Karpas-422 (cell line): Measurements from ENCODE around the gene TDRD9. TPM values are rescaled to one million over a fixed set of nuclear protein-coding genes. Genes with fewer than 3 reads are reported as not detected.

Experiments
- DNase-seq: peaks from one replicate; pipeline ENCODE4 v3.0.0-alpha.2; 2015
- H2AFZ ChIP-seq: fragments of 200-600 bp; sonication (generic); 2 replicates; pipeline ENCODE4 v1.6.1; 2014; ENCODE audit warnings: antibody characterized with exemption, low read length, mixed read lengths
- H3K27ac ChIP-seq: fragments of 200-600 bp; sonication (generic); 2 replicates; pipeline ENCODE4 v1.5.1; 2014; ENCODE audit warnings: mild to moderate bottlenecking, low read length, moderate library complexity
- H3K27me3 ChIP-seq: fragments of 200-600 bp; sonication (generic); 2 replicates; pipeline ENCODE4 v1.6.1; 2014; ENCODE audit warnings: low read length, mixed read lengths
- H3K36me3 ChIP-seq: fragments of 200-600 bp; sonication (generic); 2 replicates; pipeline ENCODE4 v1.6.1; 2014; ENCODE audit warnings: low read length, mixed read lengths; ENCODE audit not compliant: insufficient read depth
- H3K4me1 ChIP-seq: fragments of 200-600 bp; sonication (generic); 2 replicates; pipeline ENCODE4 v1.6.1; 2014; ENCODE audit warnings: mild to moderate bottlenecking, low read length, mixed read lengths
- H3K4me2 ChIP-seq: fragments of 200-600 bp; sonication (generic); 2 replicates; pipeline ENCODE4 v1.6.1; 2014; ENCODE audit warnings: low read length, low read depth, mild to moderate bottlenecking; ENCODE audit not compliant: poor library complexity, severe bottlenecking
- H3K4me3 ChIP-seq: fragments of 200-600 bp; sonication (generic); 2 replicates; pipeline ENCODE4 v1.5.1; 2014; ENCODE audit warnings: mild to moderate bottlenecking, antibody characterized with exemption, low read length, mixed read lengths
- H3K79me2 ChIP-seq: fragments of 200-600 bp; sonication (generic); 2 replicates; pipeline ENCODE4 v1.6.1; 2014; ENCODE audit warnings: mild to moderate bottlenecking, low read length, mixed read lengths
- H3K9ac ChIP-seq: fragments of 200-600 bp; sonication (generic); 2 replicates; pipeline ENCODE4 v1.6.0; 2014; ENCODE audit warnings: low read length
- H3K9me2 ChIP-seq: fragments of 200-600 bp; sonication (generic), shearing (Covaris generic); replicated peaks from 2 replicates; pipeline ENCODE4 v1.6.0; 2014; ENCODE audit warnings: mild to moderate bottlenecking, low read length, moderate library complexity; ENCODE audit not compliant: insufficient read depth
- H3K9me3 ChIP-seq: fragments of 300-700, 200-600 bp; sonication (generic); 2 replicates; pipeline ENCODE4 v1.6.1; 2014; ENCODE audit warnings: low read length, mixed read lengths
- H4K20me1 ChIP-seq: fragments of 200-600 bp; sonication (generic); 2 replicates; pipeline ENCODE4 v1.6.1; 2014; ENCODE audit warnings: mild to moderate bottlenecking, antibody characterized with exemption, low read length, low read depth; ENCODE audit not compliant: insufficient read depth
- total RNA-seq: library from RNA; depleted of rRNA; stranded (reverse); fragments of >200 nt; shearing (Covaris generic); gene quantifications from 2 replicates; pipeline ENCODE4 v1.2.3, GENCODE V29; 2014; ENCODE audit warnings: low replicate concordance

TDRD9 gene
- total RNA-seq, 1 experiment from 2014 or later: not detected

- Histone ChIP-seq H3K9me3 (no peaks in the 10 kb centered on the region; the same call in 1 of the 2 replicates), H3K9ac (no peak overlapping the region), H3K27me3 (peaks cover 8% of the 10 kb centered on the region), H3K79me2 (no peaks in the 10 kb centered on the region), H2AFZ (no peak overlapping the region), H3K27ac (no peak overlapping the region), H3K9me2 (no peaks in the 10 kb centered on the region), H3K36me3 (no peaks in the 10 kb centered on the region), H3K4me3 (no peak overlapping the region), H3K4me1 (peaks cover 4% of the 10 kb centered on the region; the same call in 1 of the 2 replicates), H3K4me2 (no peak overlapping the region), H4K20me1 (no peaks in the 10 kb centered on the region)
- no peak for DNase-seq
Observed at GRCh38 chr14:104062281-104062680, 134.0 kb downstream of the TDRD9 start.

GRCh38 chr14:104064003-104064402 lies 135.7 kb downstream of the TDRD9 start:
- Histone ChIP-seq H3K4me2 (no peak overlapping the region), H3K9ac (no peak overlapping the region), H3K4me3 (no peak overlapping the region), H3K27me3 (peaks cover 8% of the 10 kb centered on the region), H2AFZ (no peak overlapping the region), H3K79me2 (no peaks in the 10 kb centered on the region), H4K20me1 (no peaks in the 10 kb centered on the region), H3K4me1 (peaks cover 4% of the 10 kb centered on the region; the same call in 1 of the 2 replicates), H3K9me3 (no peaks in the 10 kb centered on the region; the same call in 1 of the 2 replicates), H3K9me2 (no peaks in the 10 kb centered on the region), H3K27ac (no peak overlapping the region), H3K36me3 (no peaks in the 10 kb centered on the region)
- DNase-seq: no peak

GRCh38 chr14:104066279-104066678 lies 138.0 kb downstream of the TDRD9 start:
- Histone ChIP-seq H3K4me1 (peaks cover 4% of the 10 kb centered on the region; the same call in 1 of the 2 replicates), H3K27me3 (peaks cover 8% of the 10 kb centered on the region), H3K9ac (no peak overlapping the region), H3K27ac (no peak overlapping the region), H2AFZ (no peak overlapping the region), H4K20me1 (no peaks in the 10 kb centered on the region), H3K4me3 (no peak overlapping the region), H3K9me2 (no peaks in the 10 kb centered on the region), H3K36me3 (no peaks in the 10 kb centered on the region), H3K9me3 (no peaks in the 10 kb centered on the region; the same call in 1 of the 2 replicates), H3K4me2 (no peak overlapping the region), H3K79me2 (no peaks in the 10 kb centered on the region)
- DNase-seq: no peak

- Histone ChIP-seq H3K4me1 (peaks cover 4% of the 10 kb centered on the region; the same call in 1 of the 2 replicates), H3K27ac (no peak overlapping the region), H3K9me2 (no peaks in the 10 kb centered on the region), H3K36me3 (no peaks in the 10 kb centered on the region), H3K9ac (no peak overlapping the region), H3K79me2 (no peaks in the 10 kb centered on the region), H3K9me3 (no peaks in the 10 kb centered on the region; the same call in 1 of the 2 replicates), H3K4me2 (no peak overlapping the region), H2AFZ (no peak overlapping the region), H4K20me1 (no peaks in the 10 kb centered on the region), H3K27me3 (peaks cover 8% of the 10 kb centered on the region), H3K4me3 (no peak overlapping the region)
- no peak for DNase-seq
Observed at GRCh38 chr14:104066719-104067295, 138.6 kb downstream of the TDRD9 start.

GRCh38 chr14:104069541-104069940 lies 141.3 kb downstream of the TDRD9 start:
- Histone ChIP-seq H3K27me3 (peaks cover 12% of the 10 kb centered on the region), H2AFZ (no peak overlapping the region), H3K9ac (no peak overlapping the region), H3K27ac (no peak overlapping the region), H4K20me1 (no peaks in the 10 kb centered on the region), H3K9me2 (no peaks in the 10 kb centered on the region), H3K4me1 (no peaks in the 10 kb centered on the region), H3K79me2 (no peaks in the 10 kb centered on the region), H3K36me3 (no peaks in the 10 kb centered on the region), H3K9me3 (peaks cover 11% of the 10 kb centered on the region), H3K4me3 (no peak overlapping the region), H3K4me2 (no peak overlapping the region)
- DNase-seq: no peak

- DNase-seq: no peak
- H4K20me1 ChIP-seq: no peaks in the 10 kb centered on the region
- no peaks in the 10 kb centered on the region for H3K4me1 ChIP-seq
- no peaks in the 10 kb centered on the region for H3K36me3 ChIP-seq
- no peak overlapping the region for H3K27ac ChIP-seq
- H3K9me2 ChIP-seq: no peaks in the 10 kb centered on the region
- H3K79me2 ChIP-seq: no peaks in the 10 kb centered on the region
- no peak overlapping the region for H3K4me3 ChIP-seq
- no peak overlapping the region for H3K9ac ChIP-seq
- H3K9me3 ChIP-seq: peaks cover 11% of the 10 kb centered on the region
- H3K27me3 ChIP-seq: peaks cover 4% of the 10 kb centered on the region; the same call in 1 of the 2 replicates
- no peak overlapping the region for H3K4me2 ChIP-seq
- H2AFZ ChIP-seq: no peak overlapping the region
Observed at GRCh38 chr14:104072586-104072985, 144.3 kb downstream of the TDRD9 start.

- Histone ChIP-seq H3K4me3 (no peak overlapping the region), H3K9ac (no peak overlapping the region), H3K27ac (no peak overlapping the region), H3K27me3 (peaks cover 4% of the 10 kb centered on the region; the same call in 1 of the 2 replicates), H3K9me2 (no peaks in the 10 kb centered on the region), H3K36me3 (no peaks in the 10 kb centered on the region), H3K4me1 (no peaks in the 10 kb centered on the region), H3K79me2 (no peaks in the 10 kb centered on the region), H3K9me3 (peaks cover 11% of the 10 kb centered on the region), H2AFZ (no peak overlapping the region), H4K20me1 (no peaks in the 10 kb centered on the region), H3K4me2 (no peak overlapping the region)
- no peak for DNase-seq
Observed at GRCh38 chr14:104073764-104074163, 145.5 kb downstream of the TDRD9 start.

- Histone ChIP-seq H3K9me3 (peaks cover 11% of the 10 kb centered on the region), H3K79me2 (no peaks in the 10 kb centered on the region)
- DNase-seq: peak; percentile 60
Observed at GRCh38 chr14:104075530-104076151, 147.4 kb downstream of the TDRD9 start.

More at GRCh38 chr14:104075530-104076151, 147.4 kb downstream of the TDRD9 start:
- H4K20me1 ChIP-seq: no peaks in the 10 kb centered on the region
- no peak overlapping the region for H3K27ac ChIP-seq
- no peak overlapping the region for H3K9ac ChIP-seq
- no peak overlapping the region for H3K4me2 ChIP-seq
- H3K36me3 ChIP-seq: no peaks in the 10 kb centered on the region
- H3K27me3 ChIP-seq: peaks cover 4% of the 10 kb centered on the region; the same call in 1 of the 2 replicates
- no peak overlapping the region for H2AFZ ChIP-seq
- no peak overlapping the region for H3K4me3 ChIP-seq
- H3K4me1 ChIP-seq: no peaks in the 10 kb centered on the region
- no peaks in the 10 kb centered on the region for H3K9me2 ChIP-seq
